ENCODE data around the gene TBC1D19. TPM values are rescaled to one million over a fixed set of nuclear protein-coding genes. Genes with fewer than 3 reads are reported as not detected.

The TBC1D19 gene
- total and polyA plus RNA-seq, 2 of the 4 experiments (the other 2 are of a cell fraction) = 9.9 to 17.6 TPM

GRCh38 chr4:26727844-26728243, 144.0 kb downstream of the TBC1D19 start:
- no peak overlapping the region for H2BK120ac ChIP-seq (ENCODE audit: low read depth, low read length)
- no peak overlapping the region for H2BK15ac ChIP-seq (ENCODE audit: low read depth, low read length)
- H2AFZ ChIP-seq (replicated peaks; ENCODE audit: low read length, poor library complexity) = no peak overlapping the region
- H3K9me3 ChIP-seq (ENCODE audit: control insufficient read depth, insufficient read depth, low read length) = no peaks in the 10 kb centered on the region
- H3K56ac ChIP-seq (ENCODE audit: extremely low read depth, insufficient read depth, low read length) = no peak overlapping the region
- no peak overlapping the region for H4K8ac ChIP-seq (ENCODE audit: low read depth in 2 of 2, low read length in 2 of 2)
- H3K9ac ChIP-seq (ENCODE audit: low read depth, low read length) = no peak overlapping the region
- no peak overlapping the region for H3K4me2 ChIP-seq (ENCODE audit: low read depth, low read length)
- no peaks in the 10 kb centered on the region for H3K27me3 ChIP-seq (ENCODE audit: control insufficient read depth, insufficient read depth, low read length)
- ATAC-seq (ENCODE audit: low read depth) = no peak
- H3K4me1 ChIP-seq (ENCODE audit: control insufficient read depth, insufficient read depth, low read length) = peaks cover 3% of the 10 kb centered on the region; the same call in 1 of the 2 replicates
- H2BK20ac ChIP-seq (ENCODE audit: low read depth, low read length) = no peak overlapping the region
- intact Hi-C loops (cut with micrococcal nuclease) = loop anchor here (1.0 to 10.0 kb wide), 2 partner anchors 127 to 703 kb away; no protein-coding TSS in a partner anchor
- ChIA-PET CTCF (no interaction called here), POLR2A (ENCODE audit: unreplicated experiment) (no interaction called here)
- no peak overlapping the region for H3K4ac ChIP-seq (ENCODE audit: low read depth, low read length)
- TF ChIP-seq FOS (IDR thresholded peaks at IDR 0.05; ENCODE audit: low read depth, low read length) (no peak), SMC3 (IDR thresholded peaks at IDR 0.05; ENCODE audit: low read depth, low read length) (no peak), CEBPB (IDR thresholded peaks at IDR 0.05; ENCODE audit: low read depth, low read length) (no peak), CHD1 (IDR thresholded peaks at IDR 0.05; ENCODE audit: low read depth, low read length) (no peak), RAD21 (IDR thresholded peaks at IDR 0.05; ENCODE audit: low read length) (no peak), BHLHE40 (IDR thresholded peaks at IDR 0.05; ENCODE audit: low read depth, low read length) (no peak), POLR2A (IDR thresholded peaks at IDR 0.05; ENCODE audit: low read depth, low read length) (no peak), MAFK (IDR thresholded peaks at IDR 0.05; ENCODE audit: low read depth, low read length) (no peak), RCOR1 (IDR thresholded peaks at IDR 0.05; ENCODE audit: insufficient replicate concordance, low read length) (no peak), RFX5 (IDR thresholded peaks at IDR 0.05; ENCODE audit: low read depth, low read length) (no peak), CTCF (conservative IDR thresholded peaks at IDR 0.05; ENCODE audit: low read depth, low read length) (no peak), MAZ (IDR thresholded peaks at IDR 0.05; ENCODE audit: borderline replicate concordance, low read depth, low read length) (no peak), MXI1 (IDR thresholded peaks at IDR 0.05; ENCODE audit: borderline replicate concordance, low read depth, low read length) (no peak)
- TF ChIP-seq, protein P1, sequence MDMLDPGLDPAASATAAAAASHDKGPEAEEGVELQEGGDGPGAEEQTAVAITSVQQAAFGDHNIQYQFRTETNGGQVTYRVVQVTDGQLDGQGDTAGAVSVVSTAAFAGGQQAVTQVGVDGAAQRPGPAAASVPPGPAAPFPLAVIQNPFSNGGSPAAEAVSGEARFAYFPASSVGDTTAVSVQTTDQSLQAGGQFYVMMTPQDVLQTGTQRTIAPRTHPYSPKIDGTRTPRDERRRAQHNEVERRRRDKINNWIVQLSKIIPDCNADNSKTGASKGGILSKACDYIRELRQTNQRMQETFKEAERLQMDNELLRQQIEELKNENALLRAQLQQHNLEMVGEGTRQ (IDR thresholded peaks at IDR 0.05; ENCODE audit: low read depth, low read length) = no peak
- no peak overlapping the region for H3K18ac ChIP-seq (ENCODE audit: low read depth, low read length)
- in situ Hi-C loops (cut with MboI; ENCODE audit: low sequenced_read_pairs) = loop anchor here (10.0 to 25.0 kb wide), 4 partner anchors 273 to 403 kb away; partner anchors contain the start of gene RBPJ
- no peak overlapping the region for H3K14ac ChIP-seq (replicated peaks; ENCODE audit: low read depth, low read length)
- no peak overlapping the region for H3K4me3 ChIP-seq (ENCODE audit: insufficient read depth, low read depth, low read length)
- H3K79me1 ChIP-seq (ENCODE audit: low read depth in 1 of 2, low read length in 2 of 2) = no peaks in the 10 kb centered on the region; a peak in 1 of 4 replicates
- H3K23ac ChIP-seq (ENCODE audit: low read depth, low read length) = no peak overlapping the region
- no peak overlapping the region for H2AK9ac ChIP-seq (replicated peaks; ENCODE audit: low read depth, low read length, poor library complexity)
- BruUV-seq (replicated peaks) = no TSS peak
- H3K9me1 ChIP-seq (ENCODE audit: insufficient read depth, low read length) = peaks cover 7% of the 10 kb centered on the region
- no peak overlapping the region for H4K91ac ChIP-seq (ENCODE audit: insufficient read depth, low read depth, low read length)
- H2BK5ac ChIP-seq (ENCODE audit: low read depth, low read length, poor library complexity, severe bottlenecking) = no peak overlapping the region
- H3K36me3 ChIP-seq (ENCODE audit: control insufficient read depth, insufficient read depth, low read length) = peaks cover 8% of the 10 kb centered on the region; the same call in 1 of the 2 replicates
- H4K5ac ChIP-seq (ENCODE audit: low read depth, low read length) = no peak overlapping the region
- no peak overlapping the region for H3K27ac ChIP-seq (ENCODE audit: insufficient read depth, low read length)
- no peak overlapping the region for H2AK5ac ChIP-seq (ENCODE audit: low read depth, low read length)
- dilution Hi-C loops (cut with HindIII; ENCODE audit: low sequenced_read_pairs, unreplicated experiment) = no loop called here
- no peak for DNase-seq
- no peaks in the 10 kb centered on the region for H4K20me1 ChIP-seq (ENCODE audit: insufficient read depth, low read length)

Data from IMR-90 (cell line).